ENCODE measurements around the gene APOL6.

DNA sequence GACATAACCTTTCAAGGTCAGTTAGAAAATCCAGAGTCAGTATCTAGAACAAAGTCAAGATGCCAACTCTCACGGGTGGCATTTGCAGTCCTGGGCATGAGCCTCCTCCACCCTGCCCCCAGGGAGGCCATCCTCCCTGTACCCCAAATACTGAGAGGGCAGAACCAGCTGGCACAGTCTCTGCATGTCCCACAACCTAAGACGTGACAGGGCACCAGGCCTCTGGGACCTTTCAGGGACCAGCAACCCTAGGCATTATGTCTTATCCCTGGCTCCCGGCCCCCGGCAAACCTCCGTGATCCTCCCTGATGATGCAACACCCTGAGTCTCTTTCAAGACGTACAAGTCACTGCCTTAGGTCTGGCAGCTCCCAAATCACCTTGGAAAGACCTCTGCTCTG lies 33.1 kb upstream of the APOL6 start:
- TF ChIP-seq, protein P1, sequence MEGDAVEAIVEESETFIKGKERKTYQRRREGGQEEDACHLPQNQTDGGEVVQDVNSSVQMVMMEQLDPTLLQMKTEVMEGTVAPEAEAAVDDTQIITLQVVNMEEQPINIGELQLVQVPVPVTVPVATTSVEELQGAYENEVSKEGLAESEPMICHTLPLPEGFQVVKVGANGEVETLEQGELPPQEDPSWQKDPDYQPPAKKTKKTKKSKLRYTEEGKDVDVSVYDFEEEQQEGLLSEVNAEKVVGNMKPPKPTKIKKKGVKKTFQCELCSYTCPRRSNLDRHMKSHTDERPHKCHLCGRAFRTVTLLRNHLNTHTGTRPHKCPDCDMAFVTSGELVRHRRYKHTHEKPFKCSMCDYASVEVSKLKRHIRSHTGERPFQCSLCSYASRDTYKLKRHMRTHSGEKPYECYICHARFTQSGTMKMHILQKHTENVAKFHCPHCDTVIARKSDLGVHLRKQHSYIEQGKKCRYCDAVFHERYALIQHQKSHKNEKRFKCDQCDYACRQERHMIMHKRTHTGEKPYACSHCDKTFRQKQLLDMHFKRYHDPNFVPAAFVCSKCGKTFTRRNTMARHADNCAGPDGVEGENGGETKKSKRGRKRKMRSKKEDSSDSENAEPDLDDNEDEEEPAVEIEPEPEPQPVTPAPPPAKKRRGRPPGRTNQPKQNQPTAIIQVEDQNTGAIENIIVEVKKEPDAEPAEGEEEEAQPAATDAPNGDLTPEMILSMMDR (IDR thresholded peaks at IDR 0.05; ENCODE audit: low read depth, low read length) = no peak
- TF ChIP-seq MYC (IDR thresholded peaks at IDR 0.05; ENCODE audit: low read depth, low read length) = no peak
- no peak for TF ChIP-seq POLR2A (IDR thresholded peaks at IDR 0.05; ENCODE audit: extremely low read depth, insufficient read length)

Measured in NB4 (cell line).